Left ventricle myocardium inferior (tissue), 1 donor: Measurements from ENCODE around the gene CDK17. TPM values are rescaled to one million over a fixed set of nuclear protein-coding genes. Genes with fewer than 3 reads are reported as not detected.

ENCODE experiments used
- DNase-seq: peaks from one replicate; pipeline ENCODE4 v3.0.0-alpha.2; 2020
- H3K27ac ChIP-seq: fragments of 200-600 bp; replicated peaks from 2 replicates; pipeline ENCODE4 v1.8.0; 2021
- H3K27me3 ChIP-seq: fragments of 200-600 bp; 2 replicates; pipeline ENCODE4 v1.8.0; 2021; ENCODE audit warnings: low read depth
- H3K36me3 ChIP-seq: fragments of 200-600 bp; 2 replicates; pipeline ENCODE4 v1.8.0; 2021
- H3K4me1 ChIP-seq: fragments of 200-600 bp; 2 replicates; pipeline ENCODE4 v1.8.0; 2021
- H3K4me3 ChIP-seq: fragments of 200-600 bp; 2 replicates; pipeline ENCODE4 v1.8.0; 2021; ENCODE audit warnings: mild to moderate bottlenecking, moderate library complexity
- H3K9me3 ChIP-seq: fragments of 200-600 bp; replicated peaks from 2 replicates; pipeline ENCODE4 v1.8.0; 2021
- intact Hi-C: fragments of 100-400 bp; cut with micrococcal nuclease; formaldehyde crosslinking; loops from one replicate; pipeline ENCODE4 v1.11.0; 2022
- total RNA-seq: library from RNA; stranded (reverse); fragmentation: NEBNext Ultra II Directional; extraction: Animal tissue kit (Norgen Biotek cat#: 25700); gene quantifications from one replicate; pipeline ENCODE4 v1.2.1, GENCODE V29; 2021
- TF ChIP-seq, protein P1 (sequence below): fragments of 200-600 bp; IDR thresholded peaks from 2 replicates; pipeline ENCODE4 v1.8.0; 2021; ENCODE audit warnings: antibody characterized with exemption, mild to moderate bottlenecking, borderline replicate concordance
- donor health status: DM: no; HTN: yes; CAD: no; lungs with severe emphysema.

CDK17 gene
- total RNA-seq, 1 donor from 2014 or later = 15.9 TPM

DNA sequence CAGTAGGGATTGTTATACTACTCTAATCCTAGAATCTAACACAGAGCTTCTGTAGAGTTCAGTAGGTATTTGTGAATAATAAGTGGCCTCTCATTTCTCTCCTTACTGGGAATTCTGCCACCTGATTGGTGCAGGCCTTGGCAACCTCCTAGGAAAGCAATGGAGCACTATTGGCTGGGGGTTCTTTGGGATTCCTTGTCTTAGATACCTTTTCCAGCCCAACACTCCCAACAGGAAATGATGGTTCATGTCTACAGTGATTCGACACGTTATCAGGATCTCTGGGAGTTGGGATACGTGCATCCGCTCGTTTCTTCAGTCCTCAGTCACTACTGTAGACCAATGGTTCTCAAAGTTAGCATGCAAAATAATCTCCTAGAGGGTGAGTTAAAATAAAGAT is 138.7 kb downstream of the CDK17 start:
- Histone ChIP-seq H3K4me1 (peaks cover 64% of the 10 kb centered on the region), H3K36me3 (peaks cover 24% of the 10 kb centered on the region), H3K27ac (no peak overlapping the region), H3K4me3 (no peak overlapping the region), H3K9me3 (no peaks in the 10 kb centered on the region), H3K27me3 (no peaks in the 10 kb centered on the region)
- intact Hi-C loops = no loop called here
- TF ChIP-seq, protein P1, sequence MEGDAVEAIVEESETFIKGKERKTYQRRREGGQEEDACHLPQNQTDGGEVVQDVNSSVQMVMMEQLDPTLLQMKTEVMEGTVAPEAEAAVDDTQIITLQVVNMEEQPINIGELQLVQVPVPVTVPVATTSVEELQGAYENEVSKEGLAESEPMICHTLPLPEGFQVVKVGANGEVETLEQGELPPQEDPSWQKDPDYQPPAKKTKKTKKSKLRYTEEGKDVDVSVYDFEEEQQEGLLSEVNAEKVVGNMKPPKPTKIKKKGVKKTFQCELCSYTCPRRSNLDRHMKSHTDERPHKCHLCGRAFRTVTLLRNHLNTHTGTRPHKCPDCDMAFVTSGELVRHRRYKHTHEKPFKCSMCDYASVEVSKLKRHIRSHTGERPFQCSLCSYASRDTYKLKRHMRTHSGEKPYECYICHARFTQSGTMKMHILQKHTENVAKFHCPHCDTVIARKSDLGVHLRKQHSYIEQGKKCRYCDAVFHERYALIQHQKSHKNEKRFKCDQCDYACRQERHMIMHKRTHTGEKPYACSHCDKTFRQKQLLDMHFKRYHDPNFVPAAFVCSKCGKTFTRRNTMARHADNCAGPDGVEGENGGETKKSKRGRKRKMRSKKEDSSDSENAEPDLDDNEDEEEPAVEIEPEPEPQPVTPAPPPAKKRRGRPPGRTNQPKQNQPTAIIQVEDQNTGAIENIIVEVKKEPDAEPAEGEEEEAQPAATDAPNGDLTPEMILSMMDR = no peak
- DNase-seq = no peak

GRCh38 chr12:96260644-96261043 is 139.6 kb downstream of the CDK17 start:
- intact Hi-C loops = no loop called here
- Histone ChIP-seq H3K4me3 (no peak overlapping the region), H3K9me3 (no peaks in the 10 kb centered on the region), H3K4me1 (peaks cover 73% of the 10 kb centered on the region), H3K27ac (no peak overlapping the region), H3K27me3 (no peaks in the 10 kb centered on the region), H3K36me3 (peaks cover 24% of the 10 kb centered on the region)
- TF ChIP-seq, protein P1 = no peak
- no peak for DNase-seq

- peaks cover 22% of the 10 kb centered on the region for H3K36me3 ChIP-seq
- no peak overlapping the region for H3K4me3 ChIP-seq
- peaks cover 77% of the 10 kb centered on the region for H3K4me1 ChIP-seq
- TF ChIP-seq, protein P1 = no peak
- H3K27me3 ChIP-seq = no peaks in the 10 kb centered on the region
- intact Hi-C loops = no loop called here
- H3K27ac ChIP-seq = no peak overlapping the region
- DNase-seq = no peak
- no peaks in the 10 kb centered on the region for H3K9me3 ChIP-seq
These were observed 140.0 kb downstream of the CDK17 start for GRCh38 chr12:96260231-96260630.

- Histone ChIP-seq H3K4me1 (peaks cover 88% of the 10 kb centered on the region), H3K27ac (peak overlapping the region; percentile 74), H3K36me3 (peaks cover 13% of the 10 kb centered on the region), H3K9me3 (no peaks in the 10 kb centered on the region), H3K27me3 (no peaks in the 10 kb centered on the region), H3K4me3 (peak overlapping the region; percentile 3)
- DNase-seq = peak; percentile 61
- intact Hi-C loops = no loop called here
- TF ChIP-seq, protein P1 = no peak
These were observed 141.9 kb downstream of the CDK17 start for GRCh38 chr12:96258104-96258961.

DNA sequence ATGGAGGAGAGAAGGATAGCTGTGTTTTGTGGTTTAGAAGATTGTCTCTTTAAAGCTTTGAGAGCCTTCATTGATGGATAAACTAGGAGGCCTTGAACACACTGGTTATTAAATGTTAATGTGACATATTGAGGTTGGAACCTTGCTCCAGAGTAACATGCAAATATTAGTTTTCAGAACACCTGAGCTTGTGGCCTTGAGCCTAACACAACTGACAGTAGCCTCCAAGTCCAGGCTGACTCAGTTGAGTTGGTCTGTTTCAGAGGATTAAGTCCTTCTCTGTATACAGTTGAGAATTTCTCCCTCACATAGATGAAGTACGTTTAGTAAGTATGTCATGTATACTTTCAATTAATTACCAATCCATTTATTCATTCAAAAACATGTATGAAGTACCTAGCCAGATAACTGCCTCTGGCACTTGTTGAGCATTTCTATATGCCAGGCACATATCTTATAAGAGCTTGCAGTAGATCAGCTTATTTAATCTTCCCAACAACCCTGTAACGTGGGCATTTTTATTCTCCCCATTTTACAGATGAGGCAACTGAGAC is 142.6 kb downstream of the CDK17 start:
- intact Hi-C loops = no loop called here
- DNase-seq = no peak
- H3K9me3 ChIP-seq = no peaks in the 10 kb centered on the region
- no peaks in the 10 kb centered on the region for H3K27me3 ChIP-seq
- H3K4me3 ChIP-seq = no peak overlapping the region
- peaks cover 88% of the 10 kb centered on the region for H3K4me1 ChIP-seq
- H3K27ac ChIP-seq = peak overlapping the region; percentile 74
- peaks cover 12% of the 10 kb centered on the region for H3K36me3 ChIP-seq
- TF ChIP-seq, protein P1 = no peak
